Testis (tissue), 3 donors: Measurements from ENCODE around the gene COL6A2. TPM values are rescaled to one million over a fixed set of nuclear protein-coding genes. Genes with fewer than 3 reads are reported as not detected.

ENCODE experiments used
- DNase-seq: peaks from one replicate; pipeline ENCODE4 v3.0.0-alpha.2; 2019
- H3K27ac ChIP-seq, 2 donors: fragments of 200-600 bp; sonication (generic); one replicate each; pipeline ENCODE4 v1.5.1; 2019
- H3K27me3 ChIP-seq: fragments of 200-600 bp; sonication (generic); one replicate; pipeline ENCODE4 v1.5.1; 2019
- H3K36me3 ChIP-seq: fragments of 200-600 bp; sonication (generic); one replicate; pipeline ENCODE4 v1.5.1; 2017; ENCODE audit warnings: low read depth; ENCODE audit errors: missing control alignments
- H3K4me1 ChIP-seq: fragments of 200-600 bp; sonication (generic); one replicate; pipeline ENCODE4 v1.5.1; 2019
- H3K4me3 ChIP-seq, 2 donors: fragments of 200-600 bp; sonication (generic); one replicate each; pipeline ENCODE4 v1.5.1; 2017 to 2019
- H3K9me3 ChIP-seq: fragments of 200-600 bp; sonication (generic); one replicate; pipeline ENCODE4 v1.5.1; 2017
- POLR2A ChIP-seq: fragments of 450-650 bp; IDR thresholded peaks from one replicate; pipeline ENCODE4 v1.6.1; 2017; ENCODE audit warnings: antibody characterized with exemption, mild to moderate bottlenecking, moderate library complexity
- WGBS, 2 donors: methylation state at CpG; one replicate each; pipeline ENCODE4 v1.1.5; 2018; 5-methylcytosine and 5-hydroxymethylcytosine counted together
- intact Hi-C: fragments of 100-400 bp; cut with DNase I; formaldehyde crosslinking; loops from one replicate; pipeline ENCODE4 v1.15.1; 2023; ENCODE audit warnings: low total_unique reads
- polyA plus RNA-seq: library from polyadenylated mRNA; stranded (reverse); fragments of 350-450 nt; fragmentation: Illumina TruSeq; extraction: RNeasy Lipid Tissue Mini Kit (QIAGEN cat#74804); gene quantifications from one replicate; pipeline ENCODE4 v1.2.3, GENCODE V29; 2014; ENCODE audit warnings: low read depth, low replicate concordance; ENCODE audit not compliant: insufficient read depth
- total RNA-seq, 2 donors: library from RNA; depleted of rRNA; stranded (reverse); fragments of >200 nt; gene quantifications; one replicate each; pipeline ENCODE4 v1.2.3, GENCODE V29; 2016
- TF ChIP-seq, protein P1 (sequence below), 3 experiments: fragments of 450-650 bp in 2 of 3; fragments of 200-600 bp in 1 of 3; sonication (generic) in 1 of 3; IDR thresholded peaks; one replicate each; pipeline ENCODE4 v1.5.1; 2016 to 2019; ENCODE audit warnings: antibody characterized with exemption in 3 of 3, mild to moderate bottlenecking in 2 of 3, moderate library complexity in 1 of 3

Gene COL6A2
- total and polyA plus RNA-seq, 3 donors from 2014 or later = 192 to 362 (median 236) TPM

DNA sequence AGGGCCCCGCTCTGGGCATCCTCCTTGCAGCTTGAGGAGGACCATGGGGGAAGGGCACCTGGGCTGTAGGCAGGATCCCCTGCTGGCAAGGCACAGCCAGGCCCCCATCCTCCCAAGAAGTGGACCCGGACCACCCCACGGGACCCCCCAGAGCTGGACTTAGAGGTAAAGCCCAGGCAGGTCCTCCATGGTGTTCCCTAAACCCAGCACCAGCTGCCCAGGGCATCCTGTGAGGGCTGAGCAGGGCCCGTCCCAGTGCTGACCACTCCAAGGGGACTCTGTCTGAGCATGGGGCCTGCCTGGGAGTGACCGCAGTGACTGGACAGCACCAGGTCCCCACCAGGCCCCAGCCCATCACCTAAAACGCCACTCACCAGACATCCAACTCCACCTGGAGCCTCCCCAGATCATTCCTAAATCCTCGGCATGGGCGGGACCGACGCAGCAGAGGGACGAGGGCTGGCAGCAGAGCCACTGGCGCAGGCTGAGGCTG lies 21.3 kb downstream of the COL6A2 start:
- 92% methylated on average over 12 of the region's 12 CpGs; no CpG with 5 or more reads in 1 of the 2 donors for WGBS, 2 donors
- intact Hi-C loops = no loop called here
- Histone ChIP-seq H3K36me3 (no peaks in the 10 kb centered on the region), H3K27me3 (no peaks in the 10 kb centered on the region), H3K9me3 (no peaks in the 10 kb centered on the region), H3K4me3 (no peak overlapping the region), H3K4me1 (no peaks in the 10 kb centered on the region), H3K27ac (no peak overlapping the region)
- DNase-seq = peak; percentile 7
- TF ChIP-seq, protein P1, sequence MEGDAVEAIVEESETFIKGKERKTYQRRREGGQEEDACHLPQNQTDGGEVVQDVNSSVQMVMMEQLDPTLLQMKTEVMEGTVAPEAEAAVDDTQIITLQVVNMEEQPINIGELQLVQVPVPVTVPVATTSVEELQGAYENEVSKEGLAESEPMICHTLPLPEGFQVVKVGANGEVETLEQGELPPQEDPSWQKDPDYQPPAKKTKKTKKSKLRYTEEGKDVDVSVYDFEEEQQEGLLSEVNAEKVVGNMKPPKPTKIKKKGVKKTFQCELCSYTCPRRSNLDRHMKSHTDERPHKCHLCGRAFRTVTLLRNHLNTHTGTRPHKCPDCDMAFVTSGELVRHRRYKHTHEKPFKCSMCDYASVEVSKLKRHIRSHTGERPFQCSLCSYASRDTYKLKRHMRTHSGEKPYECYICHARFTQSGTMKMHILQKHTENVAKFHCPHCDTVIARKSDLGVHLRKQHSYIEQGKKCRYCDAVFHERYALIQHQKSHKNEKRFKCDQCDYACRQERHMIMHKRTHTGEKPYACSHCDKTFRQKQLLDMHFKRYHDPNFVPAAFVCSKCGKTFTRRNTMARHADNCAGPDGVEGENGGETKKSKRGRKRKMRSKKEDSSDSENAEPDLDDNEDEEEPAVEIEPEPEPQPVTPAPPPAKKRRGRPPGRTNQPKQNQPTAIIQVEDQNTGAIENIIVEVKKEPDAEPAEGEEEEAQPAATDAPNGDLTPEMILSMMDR (IDR thresholded peaks at IDR 0.05) = no peak
- no peak for TF ChIP-seq POLR2A

DNA sequence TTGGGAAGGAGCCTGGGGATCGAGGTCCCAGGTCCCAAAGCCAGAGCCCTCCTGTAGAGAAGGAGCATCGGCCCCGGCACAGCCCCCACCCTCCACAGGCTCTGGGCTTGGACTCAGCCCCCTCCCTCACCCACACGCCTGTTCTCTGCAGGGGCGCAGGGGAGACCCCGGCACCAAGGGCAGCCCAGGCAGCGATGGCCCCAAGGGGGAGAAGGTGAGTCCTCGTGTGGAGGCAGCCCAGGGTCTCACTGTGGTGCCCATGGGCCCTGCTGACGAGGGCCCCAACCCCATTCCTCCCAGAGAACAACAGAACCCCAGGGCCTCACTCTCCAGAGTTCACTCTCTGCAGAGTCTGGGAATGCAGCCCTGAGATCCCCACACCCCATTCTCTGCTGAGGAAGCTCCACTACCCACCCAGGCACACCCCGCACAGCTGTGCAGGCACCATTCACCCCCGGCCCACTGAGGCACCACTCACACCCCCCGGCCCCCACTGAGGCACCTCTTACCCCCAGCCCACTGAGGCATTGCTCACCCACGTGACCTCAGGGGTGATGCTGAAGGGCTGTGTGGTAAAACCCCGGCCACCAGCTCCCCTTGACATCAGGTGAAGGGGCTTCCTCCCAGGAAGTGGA lies 21.8 kb downstream of the COL6A2 start:
- H3K27ac ChIP-seq = no peak overlapping the region
- no peaks in the 10 kb centered on the region for H3K36me3 ChIP-seq
- intact Hi-C loops = no loop called here

DNA sequence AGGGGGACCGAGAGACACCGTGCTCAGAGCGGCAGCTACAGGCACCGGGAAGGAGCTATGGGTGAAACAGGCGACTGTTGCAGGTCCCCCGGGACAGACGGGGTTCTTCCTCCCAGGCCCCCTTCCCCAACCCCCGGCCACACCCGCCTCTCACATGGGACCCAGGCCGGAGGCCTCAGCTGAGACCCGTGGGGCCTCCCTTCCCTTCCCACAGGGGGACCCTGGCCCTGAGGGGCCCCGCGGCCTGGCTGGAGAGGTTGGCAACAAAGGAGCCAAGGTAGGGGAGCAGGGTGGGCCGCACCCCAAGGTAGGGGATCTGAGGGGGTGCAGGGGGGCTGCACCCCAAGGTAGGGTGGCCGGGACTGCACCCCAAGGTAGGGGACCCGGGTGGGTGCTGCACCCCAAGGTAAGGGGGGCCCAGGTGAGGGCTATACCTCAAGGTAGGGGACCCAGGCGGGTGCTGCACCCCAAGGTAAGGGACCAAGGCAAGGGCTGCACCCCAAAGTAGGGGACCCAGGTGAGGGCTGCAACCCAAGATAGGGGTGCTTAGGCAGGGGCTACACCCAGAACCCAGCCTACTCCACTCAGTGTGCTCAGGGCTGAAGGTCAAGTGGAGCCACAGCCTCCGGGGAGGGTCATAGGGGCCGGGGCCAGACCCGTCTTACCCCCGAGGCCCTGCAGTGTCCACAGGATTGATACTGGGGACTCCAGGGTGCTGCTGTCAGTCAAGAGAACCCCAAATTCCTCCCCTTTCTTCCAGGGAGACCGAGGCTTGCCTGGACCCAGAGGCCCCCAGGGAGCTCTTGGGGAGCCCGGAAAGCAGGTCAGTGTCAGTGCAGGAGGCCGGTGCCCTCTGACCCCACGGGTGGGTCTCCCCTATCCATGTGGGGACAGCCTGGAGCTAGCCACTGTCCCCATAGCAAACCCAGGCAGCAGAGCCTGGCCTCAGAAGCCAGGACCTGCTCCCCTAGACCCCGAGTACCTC lies 22.7 kb downstream of the COL6A2 start:
- 90 to 95% methylated on average over 20 to 26 of the region's 26 CpGs for WGBS, 2 donors
- peak; percentile 6 for DNase-seq
- no peaks in the 10 kb centered on the region for H3K36me3 ChIP-seq
- no peak overlapping the region for H3K27ac ChIP-seq
- TF ChIP-seq POLR2A = no peak
- TF ChIP-seq, protein P1 (IDR thresholded peaks at IDR 0.05) = no peak
- H3K4me3 ChIP-seq = no peak overlapping the region
- intact Hi-C loops = no loop called here
- no peaks in the 10 kb centered on the region for H3K27me3 ChIP-seq
- H3K4me1 ChIP-seq = no peaks in the 10 kb centered on the region
- no peaks in the 10 kb centered on the region for H3K9me3 ChIP-seq

More for the DNA sequence above, 21.8 kb downstream of the COL6A2 start:
- TF ChIP-seq, protein P1 (IDR thresholded peaks at IDR 0.05) = no peak
- TF ChIP-seq POLR2A = no peak
- Histone ChIP-seq H3K9me3 (no peaks in the 10 kb centered on the region), H3K4me3 (no peak overlapping the region), H3K4me1 (no peaks in the 10 kb centered on the region), H3K27me3 (no peaks in the 10 kb centered on the region)
- peak; percentile 6 for DNase-seq
- 91 to 92% methylated on average over 6 to 14 of the region's 14 CpGs for WGBS, 2 donors

DNA sequence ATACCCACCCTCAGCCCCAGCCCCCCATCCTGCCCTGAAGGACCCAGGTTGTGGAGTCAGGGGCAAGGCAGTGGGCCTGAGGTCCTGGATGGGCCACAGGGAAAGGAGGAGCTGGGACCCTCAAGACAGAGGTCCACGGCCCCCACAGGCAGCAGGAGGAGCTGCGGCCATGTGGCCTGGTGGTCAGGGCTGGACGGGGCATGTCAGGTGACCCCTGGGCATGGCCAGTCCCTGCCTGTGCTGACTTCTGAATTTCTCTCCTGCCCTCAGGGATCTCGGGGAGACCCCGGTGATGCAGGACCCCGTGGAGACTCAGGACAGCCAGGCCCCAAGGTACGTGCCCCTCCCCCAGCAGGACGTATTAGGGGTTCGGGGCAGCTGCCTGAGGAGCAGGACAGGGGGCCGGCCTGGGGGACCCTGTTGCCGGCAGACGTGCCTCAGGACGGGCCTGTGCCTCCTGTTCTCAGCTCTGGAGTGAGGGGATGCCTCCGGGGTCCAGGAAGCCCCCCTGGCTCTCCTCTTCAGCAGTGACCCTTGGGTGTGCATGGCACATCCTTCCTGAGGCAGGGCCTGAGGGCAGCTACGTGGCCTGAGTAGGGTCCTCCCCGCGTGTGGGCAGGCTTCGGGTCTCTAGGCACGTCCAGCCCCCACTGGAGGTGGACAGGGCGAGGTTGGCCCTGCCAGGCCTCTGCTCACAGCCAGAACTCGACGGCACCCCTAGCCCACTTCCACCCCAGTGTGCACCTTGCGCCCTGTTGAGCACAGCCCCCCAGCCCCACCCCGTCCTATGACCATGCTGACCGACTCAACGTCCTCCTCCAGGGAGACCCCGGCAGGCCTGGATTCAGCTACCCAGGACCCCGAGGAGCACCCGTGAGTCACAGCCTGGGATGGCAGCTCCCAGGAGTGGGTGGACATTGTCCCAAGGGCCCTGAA lies 23.6 kb downstream of the COL6A2 start:
- DNase-seq = peak; percentile 9
- Histone ChIP-seq H3K36me3 (no peaks in the 10 kb centered on the region), H3K27ac (no peak overlapping the region), H3K4me3 (no peak overlapping the region), H3K27me3 (no peaks in the 10 kb centered on the region), H3K4me1 (no peaks in the 10 kb centered on the region), H3K9me3 (no peaks in the 10 kb centered on the region)
- 80 to 98% methylated on average over 1 to 25 of the region's 29 CpGs for WGBS, 2 donors
- intact Hi-C loops = no loop called here
- TF ChIP-seq, protein P1 (IDR thresholded peaks at IDR 0.05) = no peak
- TF ChIP-seq POLR2A = no peak
